Spleen (tissue), 11 donors: Measurements from ENCODE around the gene PTPN13. TPM values are rescaled to one million over a fixed set of nuclear protein-coding genes. Genes with fewer than 3 reads are reported as not detected.
A peak's percentile ranks its signal among the peaks of the same experiment; 100 is the strongest.

Source experiments
- DNase-seq: peaks from one replicate; pipeline ENCODE4 v3.0.0-alpha.2; 2020
- H3K27ac ChIP-seq, 8 donors: fragments of 200-600 bp; sonication (generic) in 7 of 8; 1 replicate in 4 of 8; 2 replicates in 4 of 8; pipeline versions ENCODE4 v1.5.0 to v1.8.0; 2016 to 2021; ENCODE audit warnings: inconsistent platforms in 4 of 8, mild to moderate bottlenecking in 4 of 8, moderate library complexity in 1 of 8
- H3K27me3 ChIP-seq, 7 donors: fragments of 200-600 bp; sonication (generic) in 6 of 7; replicated peaks in 1 of 7; 1 replicate in 4 of 7; 2 replicates in 3 of 7; pipeline versions ENCODE4 v1.5.0 to v1.8.0; 2016 to 2021; ENCODE audit warnings: inconsistent platforms in 3 of 7, mild to moderate bottlenecking in 1 of 7
- H3K36me3 ChIP-seq, 6 donors: fragments of 200-600 bp; sonication (generic) in 5 of 6; 1 replicate in 4 of 6; 2 replicates in 2 of 6; pipeline versions ENCODE4 v1.5.0 to v1.8.0; 2016 to 2021; ENCODE audit warnings: inconsistent platforms in 2 of 6
- H3K4me1 ChIP-seq, 6 donors: fragments of 200-600 bp; sonication (generic) in 5 of 6; 1 replicate in 3 of 6; 2 replicates in 3 of 6; pipeline versions ENCODE4 v1.5.0 to v1.8.0; 2016 to 2021; ENCODE audit warnings: inconsistent platforms in 3 of 6
- H3K4me3 ChIP-seq, 8 donors: fragments of 200-600 bp; sonication (generic) in 7 of 8; 1 replicate in 4 of 8; 2 replicates in 4 of 8; pipeline versions ENCODE4 v1.5.0 to v1.8.0; 2016 to 2021; ENCODE audit warnings: inconsistent platforms in 4 of 8, mild to moderate bottlenecking in 4 of 8, moderate library complexity in 2 of 8
- H3K9me3 ChIP-seq, 8 donors: fragments of 200-600 bp; sonication (generic) in 7 of 8; 1 replicate in 4 of 8; 2 replicates in 4 of 8; pipeline versions ENCODE4 v1.5.0 to v1.8.0; 2016 to 2021; ENCODE audit warnings: inconsistent platforms in 4 of 8
- CTCF ChIP-seq, 11 experiments: fragments of 200-600 bp in 7 of 11; fragments of 450-650 bp in 4 of 11; sonication (generic) in 4 of 11; IDR thresholded peaks in 8 of 11; conservative IDR thresholded peaks in 3 of 11; 1 replicate in 7 of 11; 2 replicates in 4 of 11; pipeline versions ENCODE4 v1.4.0 to v1.8.0; 2016 to 2021; ENCODE audit warnings: antibody characterized with exemption in 11 of 11, inconsistent platforms in 4 of 11, mild to moderate bottlenecking in 1 of 11
- POLR2A ChIP-seq, 3 donors: fragments of 450-650 bp; IDR thresholded peaks; one replicate each; pipeline ENCODE4 v1.5.1; 2017; ENCODE audit warnings: antibody characterized with exemption in 3 of 3, mild to moderate bottlenecking in 1 of 3
- POLR2AphosphoS5 ChIP-seq, 3 donors: sonication (generic); formaldehyde crosslinking; IDR thresholded peaks; one replicate each; pipeline ENCODE4 v1.5.1; 2017; ENCODE audit warnings: antibody characterized with exemption in 3 of 3
- WGBS, 5 donors: extraction: QIAGEN DNeasy Blood & Tissue Kit in 3 of 5; methylation state at CpG; one replicate each; pipeline versions ENCODE4 v1.1.5 to v1.1.7; 2013 to 2018; 5-methylcytosine and 5-hydroxymethylcytosine counted together
- intact Hi-C: fragments of 100-400 bp; cut with DNase I; formaldehyde crosslinking; loops from one replicate; pipeline ENCODE4 v1.15.0; 2023; ENCODE audit warnings: low total_unique reads
- polyA plus RNA-seq, 3 donors: library from polyadenylated mRNA; stranded (reverse); fragments of 200-250 nt; gene quantifications; one replicate each; pipeline ENCODE4 v1.2.1, GENCODE V29; 2013
- total RNA-seq, 7 donors: library from RNA; depleted of rRNA in 3 of 7; stranded (reverse); fragments of >200 nt in 3 of 7; fragmentation: NEBNext Ultra II Directional in 4 of 7; extraction: Animal tissue kit (Norgen Biotek cat#: 25700) in 4 of 7; gene quantifications; one replicate each; pipeline versions ENCODE4 v1.1.0 to v1.2.1, GENCODE V29; 2016 to 2021
- donor health status: healthy with polysubstance abuse.
- donor health status: DM: no; HTN: no; CAD: no; lungs with moderate emphysema.
- donor health status: DM: no; HTN: no; CAD: no.
- donor health status: Bipolar disorder and iron deficiency.
- donor health status: healthy.
- donor health status: DM: no; HTN: no; CAD: no.
- donor health status: DM: yes; HTN: yes; CAD: no.

The PTPN13 gene
- total and polyA plus RNA-seq, 10 donors: 0.57 to 20.1 (median 10.5) TPM

GRCh38 chr4:86633854-86634253, 39.7 kb downstream of the PTPN13 start:
- Histone ChIP-seq H3K27ac (no peak overlapping the region), H3K27me3 (no peaks in the 10 kb centered on the region), H3K4me3 (peak overlapping the region in 2 of 8 donors; percentile 0 to 6), H3K36me3 (no peaks in the 10 kb centered on the region), H3K9me3 (peaks cover 0 to 14% (median 0%) of the 10 kb centered on the region in 8 donors), H3K4me1 (no peaks in the 10 kb centered on the region)
- 52 to 73% (median 61%) methylated on average over 2 of the region's 2 CpGs for WGBS, 5 donors
- DNase-seq: no peak
- TF ChIP-seq POLR2A (IDR thresholded peaks at IDR 0.05) (no peak), POLR2AphosphoS5 (IDR thresholded peaks at IDR 0.05) (no peak)
- intact Hi-C loops: no loop called here

- H3K4me3 ChIP-seq: no peak overlapping the region
- H3K27ac ChIP-seq: no peak overlapping the region
- WGBS, 5 donors: 64 to 86% (median 79%) methylated on average over 1 of the region's 1 CpG
Observed at GRCh38 chr4:86640469-86640868, 46.4 kb downstream of the PTPN13 start.

GRCh38 chr4:86641516-86642090, 47.5 kb downstream of the PTPN13 start:
- TF ChIP-seq POLR2AphosphoS5 (IDR thresholded peaks at IDR 0.05) (no peak), CTCF (IDR thresholded peaks at IDR 0.05 in 8 of 11, conservative IDR thresholded peaks at IDR 0.05 in 3 of 11) (no peak), POLR2A (IDR thresholded peaks at IDR 0.05) (no peak)
- Histone ChIP-seq H3K4me1 (no peaks in the 10 kb centered on the region), H3K27ac (no peak overlapping the region), H3K4me3 (no peak overlapping the region), H3K36me3 (no peaks in the 10 kb centered on the region), H3K9me3 (peaks cover 0 to 3% (median 0%) of the 10 kb centered on the region in 8 donors), H3K27me3 (no peaks in the 10 kb centered on the region)
- DNase-seq: no peak
- 65 to 75% (median 69%) methylated on average over 3 of the region's 3 CpGs for WGBS, 5 donors
- intact Hi-C loops: no loop called here

More at GRCh38 chr4:86640469-86640868, 46.4 kb downstream of the PTPN13 start:
- Histone ChIP-seq H3K36me3 (no peaks in the 10 kb centered on the region), H3K4me1 (no peaks in the 10 kb centered on the region), H3K9me3 (peaks cover 0 to 3% (median 0%) of the 10 kb centered on the region in 8 donors), H3K27me3 (no peaks in the 10 kb centered on the region)
- intact Hi-C loops: no loop called here
- no peak for DNase-seq
- no peak for TF ChIP-seq POLR2A (IDR thresholded peaks at IDR 0.05)
- TF ChIP-seq CTCF (IDR thresholded peaks at IDR 0.05 in 8 of 11, conservative IDR thresholded peaks at IDR 0.05 in 3 of 11): no peak
- TF ChIP-seq POLR2AphosphoS5 (IDR thresholded peaks at IDR 0.05): no peak

- 84 to 93% (median 87%) methylated on average over 8 of the region's 8 CpGs for WGBS, 5 donors
- no peak for DNase-seq
- Histone ChIP-seq H3K36me3 (no peaks in the 10 kb centered on the region), H3K4me3 (no peak overlapping the region), H3K4me1 (no peaks in the 10 kb centered on the region), H3K27ac (no peak overlapping the region), H3K9me3 (peaks cover 0 to 18% (median 13%) of the 10 kb centered on the region in 8 donors), H3K27me3 (no peaks in the 10 kb centered on the region)
- TF ChIP-seq POLR2A (IDR thresholded peaks at IDR 0.05): no peak
- no peak for TF ChIP-seq POLR2AphosphoS5 (IDR thresholded peaks at IDR 0.05)
- TF ChIP-seq CTCF (IDR thresholded peaks at IDR 0.05 in 8 of 11, conservative IDR thresholded peaks at IDR 0.05 in 3 of 11): no peak
- intact Hi-C loops: no loop called here
Observed at GRCh38 chr4:86644892-86645291, 50.8 kb downstream of the PTPN13 start.
